Camera-type eye (tissue), 1 donor: Measurements from ENCODE around the gene IL9. TPM values are rescaled to one million over a fixed set of nuclear protein-coding genes. Genes with fewer than 3 reads are reported as not detected.

Experiments used
- total RNA-seq: library from RNA; depleted of rRNA; stranded (reverse); fragments of >200 nt; gene quantifications from one replicate; pipeline ENCODE4 v1.2.3, GENCODE V29; 2014

Gene IL9
- not detected for total RNA-seq

GRCh38 chr5:135895474-135896006 is at the start of gene IL9:
Gene IL9, minus strand, starts transcription at chr5:135895841. Its CDS starts 25 bp downstream, at chr5:135895816.

Other genes starting within 250 kb of the IL9 start
- 3.7 TPM for gene SLC25A48, start 61.2 kb downstream of the IL9 start, total RNA-seq
- gene LECT2, start 59.1 kb upstream of the IL9 start, total RNA-seq, result not detected
- 191 TPM for gene TGFBI, start 133.1 kb upstream of the IL9 start, total RNA-seq
- 91.3 TPM for gene SMAD5, start 237.0 kb upstream of the IL9 start, total RNA-seq